Stimulated activated CD8-positive, alpha-beta memory T cell treated with anti-CD3 and anti-CD28 coated beads, Interleukin-12 subunit alpha, Interleukin-12 subunit beta, amount 100 ng/mL, for 1 hour (primary cell): ENCODE measurements around the gene MGP.

ENCODE experiments used
- DNase-seq: peaks from one replicate; pipeline ENCODE4 v3.0.0-alpha.2; 2020; ENCODE audit warnings: low read depth

Gene MGP

GRCh38 chr12:14860490-14860889 lies 25.2 kb downstream of the MGP start:
- no peak for DNase-seq

GRCh38 chr12:14858513-14858912 lies 27.1 kb downstream of the MGP start:
- no peak for DNase-seq

GRCh38 chr12:14854586-14855183 lies 31.0 kb downstream of the MGP start:
- DNase-seq = no peak

GRCh38 chr12:14853961-14854360 lies 31.7 kb downstream of the MGP start:
- DNase-seq = no peak

GRCh38 chr12:14852880-14853279 lies 32.8 kb downstream of the MGP start:
- no peak for DNase-seq

- no peak for DNase-seq
These were observed 34.6 kb downstream of the MGP start for GRCh38 chr12:14850929-14851663.

GRCh38 chr12:14849661-14850060 lies 36.0 kb downstream of the MGP start:
- DNase-seq = no peak

- DNase-seq = no peak
These were observed 38.6 kb downstream of the MGP start for GRCh38 chr12:14846876-14847580.

GRCh38 chr12:14846042-14846587 lies 39.5 kb downstream of the MGP start:
- no peak for DNase-seq

GRCh38 chr12:14845350-14845750 lies 40.3 kb downstream of the MGP start:
- peak; percentile 15 for DNase-seq

GRCh38 chr12:14844401-14844800 lies 41.3 kb downstream of the MGP start:
- no peak for DNase-seq

- DNase-seq = no peak
These were observed 42.2 kb downstream of the MGP start, which contains the start of gene ART4 for GRCh38 chr12:14843425-14843887. ART4 (minus strand) TSS chr12:14843526; CDS start chr12:14843113, 413 bp downstream.

- no peak for DNase-seq
These were observed 43.3 kb downstream of the MGP start for GRCh38 chr12:14842315-14842714.

- DNase-seq = no peak
These were observed 43.9 kb downstream of the MGP start for GRCh38 chr12:14841761-14842160.

GRCh38 chr12:14840616-14841015 lies 45.0 kb downstream of the MGP start:
- no peak for DNase-seq

GRCh38 chr12:14839262-14839661 lies 46.4 kb downstream of the MGP start:
- DNase-seq = no peak

- no peak for DNase-seq
These were observed 49.1 kb downstream of the MGP start for GRCh38 chr12:14836336-14837210.

- no peak for DNase-seq
These were observed 51.1 kb downstream of the MGP start for GRCh38 chr12:14834509-14834908.

GRCh38 chr12:14833952-14834351 lies 51.7 kb downstream of the MGP start:
- DNase-seq = no peak

- no peak for DNase-seq
These were observed 52.3 kb downstream of the MGP start for GRCh38 chr12:14833336-14833735.
